Measurements from ENCODE around the gene HGS. TPM values are rescaled to one million over a fixed set of nuclear protein-coding genes. Genes with fewer than 3 reads are reported as not detected.

The HGS gene
- total RNA-seq, 1 experiment from 2014 or later = 240 TPM

DNA sequence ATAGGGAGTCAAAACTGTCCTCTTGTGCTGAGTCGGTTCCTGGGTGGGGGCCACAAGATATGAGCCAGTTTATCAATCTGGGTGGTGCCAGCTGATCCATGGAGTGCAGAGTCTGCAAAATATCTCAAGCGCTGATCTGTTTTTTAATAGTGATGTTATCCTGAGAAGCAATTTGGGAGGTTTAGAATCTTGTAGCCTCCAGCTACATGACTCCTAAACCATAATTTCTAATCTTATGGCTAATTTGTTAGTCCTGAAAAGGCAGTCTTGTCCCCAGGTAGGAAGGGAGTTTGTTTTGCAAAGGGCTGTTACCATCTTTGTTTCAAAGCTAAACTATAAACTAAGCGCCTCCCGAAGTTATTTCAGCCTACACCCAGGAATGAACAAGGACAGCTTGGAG lies 45.1 kb upstream of the HGS start:
- CTCF ChIA-PET = no interaction called here
- in situ Hi-C loops (cut with HindIII; ENCODE audit: low pct_unique_long_range_greater_than_20kb, low sequenced_read_pairs) (no loop called here), intact Hi-C loops (cut with micrococcal nuclease; ENCODE audit: unreplicated experiment) (no loop called here)
- TF ChIP-seq REST (IDR thresholded peaks at IDR 0.05; ENCODE audit: insufficient read depth in 1 of 2, low read depth in 2 of 2, low read length in 1 of 2) (no peak), TCF7L2 (IDR thresholded peaks at IDR 0.05; ENCODE audit: low read depth, low read length) (no peak), CTCF (IDR thresholded peaks at IDR 0.05) (no peak), POLR2AphosphoS5 (IDR thresholded peaks at IDR 0.05; ENCODE audit: low read depth, low read length) (no peak)
- BruUV-seq (replicated peaks) = no TSS peak
- no peak for ATAC-seq
- Histone ChIP-seq H3K4me1 (ENCODE audit: control insufficient read depth, insufficient read depth, low read length) (peaks cover 12% of the 10 kb centered on the region; the same call in 1 of the 2 replicates), H3K9me3 (ENCODE audit: control insufficient read depth, insufficient read depth, low read depth, low read length) (no peaks in the 10 kb centered on the region), H3K4me3 (ENCODE audit: low read depth in 2 of 2, low read length in 2 of 2) (no peak overlapping the region), H3K27me3 (ENCODE audit: control insufficient read depth, insufficient read depth, low read length) (no peaks in the 10 kb centered on the region), H3K27ac (ENCODE audit: low read length) (no peak overlapping the region), H3K36me3 (ENCODE audit: control insufficient read depth, insufficient read depth, low read length) (peaks cover 5% of the 10 kb centered on the region; the same call in 1 of the 2 replicates)
- DNase-seq (ENCODE audit: low read depth, low spot score) = no peak
- POLR2A ChIA-PET = no interaction called here

GRCh38 chr17:81640011-81640410 lies 43.8 kb upstream of the HGS start:
- intact Hi-C loops (cut with micrococcal nuclease; ENCODE audit: unreplicated experiment) = no loop called here
- Histone ChIP-seq H3K4me3 (ENCODE audit: low read depth in 2 of 2, low read length in 2 of 2) (no peak overlapping the region), H3K36me3 (ENCODE audit: control insufficient read depth, insufficient read depth, low read length) (peaks cover 5% of the 10 kb centered on the region; the same call in 1 of the 2 replicates), H3K9me3 (ENCODE audit: control insufficient read depth, insufficient read depth, low read depth, low read length) (no peaks in the 10 kb centered on the region), H3K4me1 (ENCODE audit: control insufficient read depth, insufficient read depth, low read length) (peaks cover 12% of the 10 kb centered on the region; the same call in 1 of the 2 replicates), H3K27me3 (ENCODE audit: control insufficient read depth, insufficient read depth, low read length) (no peaks in the 10 kb centered on the region), H3K27ac (ENCODE audit: low read length) (no peak overlapping the region)
- no peak for ATAC-seq
- DNase-seq (ENCODE audit: low read depth, low spot score) = no peak
- ChIA-PET POLR2A (interaction anchor here (0.6 kb wide), 1 partner anchor 85 kb away, joined by 3 read pairs; no protein-coding TSS in a partner anchor), CTCF (no interaction called here)
- TF ChIP-seq SIN3A (IDR thresholded peaks at IDR 0.05; ENCODE audit: borderline replicate concordance, insufficient read depth, low read depth, low read length) (no peak), POLR2AphosphoS5 (IDR thresholded peaks at IDR 0.05; ENCODE audit: low read depth, low read length) (no peak), REST (IDR thresholded peaks at IDR 0.05; ENCODE audit: insufficient read depth in 1 of 2, low read depth in 2 of 2, low read length in 1 of 2) (no peak), CTCF (IDR thresholded peaks at IDR 0.05) (no peak), TCF7L2 (IDR thresholded peaks at IDR 0.05; ENCODE audit: low read depth, low read length) (no peak)
- in situ Hi-C loops (cut with HindIII; ENCODE audit: low pct_unique_long_range_greater_than_20kb, low sequenced_read_pairs) = no loop called here
- no TSS peak for BruUV-seq (replicated peaks)

Measured in Panc1 (cell line).